MCF 10A (cell line): ENCODE results near the gene HSPA12B. TPM values are rescaled to one million over a fixed set of nuclear protein-coding genes. Genes with fewer than 3 reads are reported as not detected.
A peak's percentile ranks its signal among the peaks of the same experiment; 100 is the strongest.

ENCODE experiments used
- BruUV-seq: library from RNA; stranded (reverse); fragments of 400-500 nt; replicated peaks from 2 replicates; lab custom pipeline; 2021; lab: Mats Ljungman, UMichigan
- CTCF ChIA-PET: fragments of 300-600 bp; sonication (Branson Sonifier 250); formaldehyde crosslinking; extraction: SDS; loops from one replicate; lab custom pipeline; 2021; ENCODE audit warnings: antibody characterized with exemption, inconsistent platforms; lab: Yijun Ruan, JAX
- POLR2A ChIA-PET: fragments of 300-600, 350-650 bp; sonication (Branson Sonifier 250); formaldehyde crosslinking; extraction: SDS; loops from one replicate; lab custom pipeline; 2020; ENCODE audit warnings: antibody characterized with exemption, inconsistent platforms; lab: Yijun Ruan, JAX
- DNase-seq: peaks from one replicate; pipeline ENCODE4 v3.0.0-alpha.2; 2018; ENCODE audit not compliant: unreplicated experiment
- H3K27ac Mint-ChIP-seq: one replicate; pipeline ENCODE4 v1.8.0; 2022; ENCODE audit warnings: mild to moderate bottlenecking, low read depth, mixed read lengths; ENCODE audit not compliant: unreplicated experiment
- H3K27me3 Mint-ChIP-seq: one replicate; pipeline ENCODE4 v1.8.0; 2022; ENCODE audit warnings: mixed read lengths; ENCODE audit not compliant: insufficient read depth, unreplicated experiment
- H3K36me3 Mint-ChIP-seq: one replicate; pipeline ENCODE4 v1.8.0; 2022; ENCODE audit warnings: mild to moderate bottlenecking, moderate library complexity, mixed read lengths; ENCODE audit not compliant: insufficient read depth, unreplicated experiment
- H3K4me1 Mint-ChIP-seq: one replicate; pipeline ENCODE4 v1.8.0; 2022; ENCODE audit warnings: mixed read lengths; ENCODE audit not compliant: insufficient read depth, unreplicated experiment
- H3K4me3 Mint-ChIP-seq: one replicate; pipeline ENCODE4 v1.8.0; 2022; ENCODE audit warnings: mild to moderate bottlenecking, moderate library complexity, mixed read lengths; ENCODE audit not compliant: unreplicated experiment
- H3K9me3 Mint-ChIP-seq: one replicate; pipeline ENCODE4 v1.8.0; 2022; ENCODE audit warnings: mixed read lengths; ENCODE audit not compliant: unreplicated experiment
- intact Hi-C: fragments of 100-400 bp; cut with micrococcal nuclease; formaldehyde crosslinking; loops from 2 replicates; pipeline ENCODE4 v1.14.1; 2022
- total RNA-seq: library from RNA; stranded (reverse); gene quantifications from 2 replicates; pipeline ENCODE4 v1.2.3, GENCODE V29; 2022
- TF ChIP-seq, protein P1 (sequence below): fragments of 200-600 bp; IDR thresholded peaks from one replicate; pipeline ENCODE4 v1.8.0; 2022; ENCODE audit warnings: antibody characterized with exemption, mild to moderate bottlenecking; ENCODE audit not compliant: unreplicated experiment

HSPA12B gene
- total RNA-seq, 1 experiment from 2014 or later = not detected

- peak; percentile 98 for DNase-seq
- H3K27me3 Mint-ChIP-seq = no peaks in the 10 kb centered on the region
- BruUV-seq = TSS peak; percentile 77
- H3K4me3 Mint-ChIP-seq = peak within 1 kb of the TSS; percentile 84
- intact Hi-C loops = loop anchor here (1.0 to 2.0 kb wide), 2 partner anchors 51 to 91 kb away; no protein-coding TSS in a partner anchor
- no peaks in the 10 kb centered on the region for H3K36me3 Mint-ChIP-seq
- H3K27ac Mint-ChIP-seq = peak within 1 kb of the TSS; percentile 91
- ChIA-PET CTCF (interaction anchor here (0.6 to 6.7 kb wide), 17 partner anchors 13 to 233 kb away, joined by 3 to 65 read pairs (median 5); partner anchors contain the start of genes AP5S1, CENPB and SPEF1), POLR2A (interaction anchor here (0.6 to 3.9 kb wide), 39 partner anchors 10 to 767 kb away, joined by 3 to 61 read pairs (median 6); partner anchors contain the start of genes AP5S1, CDC25B, CENPB and MAVS)
- no peaks in the 10 kb centered on the region for H3K9me3 Mint-ChIP-seq
- TF ChIP-seq, protein P1, sequence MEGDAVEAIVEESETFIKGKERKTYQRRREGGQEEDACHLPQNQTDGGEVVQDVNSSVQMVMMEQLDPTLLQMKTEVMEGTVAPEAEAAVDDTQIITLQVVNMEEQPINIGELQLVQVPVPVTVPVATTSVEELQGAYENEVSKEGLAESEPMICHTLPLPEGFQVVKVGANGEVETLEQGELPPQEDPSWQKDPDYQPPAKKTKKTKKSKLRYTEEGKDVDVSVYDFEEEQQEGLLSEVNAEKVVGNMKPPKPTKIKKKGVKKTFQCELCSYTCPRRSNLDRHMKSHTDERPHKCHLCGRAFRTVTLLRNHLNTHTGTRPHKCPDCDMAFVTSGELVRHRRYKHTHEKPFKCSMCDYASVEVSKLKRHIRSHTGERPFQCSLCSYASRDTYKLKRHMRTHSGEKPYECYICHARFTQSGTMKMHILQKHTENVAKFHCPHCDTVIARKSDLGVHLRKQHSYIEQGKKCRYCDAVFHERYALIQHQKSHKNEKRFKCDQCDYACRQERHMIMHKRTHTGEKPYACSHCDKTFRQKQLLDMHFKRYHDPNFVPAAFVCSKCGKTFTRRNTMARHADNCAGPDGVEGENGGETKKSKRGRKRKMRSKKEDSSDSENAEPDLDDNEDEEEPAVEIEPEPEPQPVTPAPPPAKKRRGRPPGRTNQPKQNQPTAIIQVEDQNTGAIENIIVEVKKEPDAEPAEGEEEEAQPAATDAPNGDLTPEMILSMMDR = no peak
- H3K4me1 Mint-ChIP-seq = peaks cover 18% of the 10 kb centered on the region
Measured at GRCh38 chr20:3767427-3768341, 35.2 kb downstream of the HSPA12B start, which contains the start of gene ADISSP. TSS of gene ADISSP (minus strand) at chr20:3767753. CDS start at chr20:3760100, 7,653 bp downstream.

GRCh38 chr20:3768342-3769130, 36.1 kb downstream of the HSPA12B start:
- BruUV-seq = no TSS peak
- intact Hi-C loops = loop anchor here (1.0 to 2.0 kb wide), 2 partner anchors 52 to 92 kb away; no protein-coding TSS in a partner anchor
- CTCF ChIA-PET = interaction anchor here (0.6 to 6.7 kb wide), 24 partner anchors 9 to 652 kb away, joined by 3 to 65 read pairs (median 4); partner anchors contain the start of genes AP5S1, CENPB and SPEF1
- Mint-ChIP-seq H3K9me3 (no peaks in the 10 kb centered on the region), H3K4me1 (peaks cover 18% of the 10 kb centered on the region), H3K27me3 (no peaks in the 10 kb centered on the region), H3K27ac (peak overlapping the region; percentile 91), H3K36me3 (no peaks in the 10 kb centered on the region), H3K4me3 (peak overlapping the region; percentile 84)
- TF ChIP-seq, protein P1 = peak; percentile 35
- peak; percentile 79 for DNase-seq
- POLR2A ChIA-PET = interaction anchor here (0.6 to 3.9 kb wide), 38 partner anchors 9 to 1661 kb away, joined by 3 to 61 read pairs (median 6); partner anchors contain the start of genes AP5S1, CDC25B, CENPB and MAVS

DNA sequence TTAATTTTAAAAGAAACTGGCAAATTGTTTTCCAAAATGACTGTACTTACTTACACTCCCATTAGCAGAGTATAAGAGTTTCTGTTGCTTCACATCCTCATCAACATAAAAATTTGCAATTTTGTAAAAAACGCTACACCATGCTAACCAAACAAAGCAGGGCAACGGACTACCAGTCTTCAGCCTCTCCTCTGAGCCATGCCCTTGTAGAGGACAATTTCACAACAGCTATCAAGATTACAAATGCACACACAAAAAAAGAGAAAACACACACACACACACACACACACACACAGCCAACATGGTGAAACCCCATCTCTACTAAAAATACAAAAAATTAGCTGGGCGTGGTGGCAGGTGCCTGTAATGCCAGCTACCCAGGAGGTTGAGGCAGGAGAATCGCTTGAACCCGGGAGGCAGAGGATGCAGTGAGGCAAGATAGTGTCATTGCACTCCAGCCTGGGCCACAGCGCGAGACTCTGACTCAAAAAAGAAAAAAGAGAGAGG, 39.1 kb downstream of the HSPA12B start:
- Mint-ChIP-seq H3K27ac (no peak overlapping the region), H3K36me3 (no peaks in the 10 kb centered on the region), H3K4me1 (peaks cover 9% of the 10 kb centered on the region), H3K9me3 (no peaks in the 10 kb centered on the region), H3K4me3 (no peak overlapping the region), H3K27me3 (no peaks in the 10 kb centered on the region)
- no peak for DNase-seq
- CTCF ChIA-PET = interaction anchor here (0.6 to 1.6 kb wide), 3 partner anchors 23 to 363 kb away, joined by 3 read pairs; partner anchors contain the start of gene AP5S1
- BruUV-seq = no TSS peak
- POLR2A ChIA-PET = interaction anchor here (1.2 kb wide), 1 partner anchor 10 kb away, joined by 4 read pairs; the partner anchor contains the start of gene SPEF1
- TF ChIP-seq, protein P1 = no peak
- intact Hi-C loops = no loop called here
